ENCODE data around the gene GPT2. TPM values are rescaled to one million over a fixed set of nuclear protein-coding genes. Genes with fewer than 3 reads are reported as not detected.
A peak's percentile ranks its signal among the peaks of the same experiment; 100 is the strongest.

Gene GPT2
- total RNA-seq, 6 experiments from 2014 or later, result 30.8 to 163 (median 92.0) TPM

GRCh38 chr16:46898006-46898405 lies 13.8 kb downstream of the GPT2 start:
- Histone ChIP-seq H3K36me3 (peaks cover 0 to 32% (median 14%) of the 10 kb centered on the region in 4 donors), H3K4me1 (peaks cover 0 to 45% (median 15%) of the 10 kb centered on the region in 4 donors), H3K4me3 (no peak overlapping the region), H3K9me3 (no peaks in the 10 kb centered on the region), H3K27me3 (no peaks in the 10 kb centered on the region), H3K27ac (no peak overlapping the region)
- WGBS (ENCODE audit: insufficient coverage, low coverage, low lambda C conversion rate, missing lambda C conversion rate), result no CpG with 5 or more reads among the region's 13 CpGs
- intact Hi-C loops (cut with DNase I), result no loop called here
- TF ChIP-seq POLR2A (IDR thresholded peaks at IDR 0.05) (no peak), CTCF (IDR thresholded peaks at IDR 0.05) (no peak)
- DNase-seq (no peak), ATAC-seq (no peak)

DNA sequence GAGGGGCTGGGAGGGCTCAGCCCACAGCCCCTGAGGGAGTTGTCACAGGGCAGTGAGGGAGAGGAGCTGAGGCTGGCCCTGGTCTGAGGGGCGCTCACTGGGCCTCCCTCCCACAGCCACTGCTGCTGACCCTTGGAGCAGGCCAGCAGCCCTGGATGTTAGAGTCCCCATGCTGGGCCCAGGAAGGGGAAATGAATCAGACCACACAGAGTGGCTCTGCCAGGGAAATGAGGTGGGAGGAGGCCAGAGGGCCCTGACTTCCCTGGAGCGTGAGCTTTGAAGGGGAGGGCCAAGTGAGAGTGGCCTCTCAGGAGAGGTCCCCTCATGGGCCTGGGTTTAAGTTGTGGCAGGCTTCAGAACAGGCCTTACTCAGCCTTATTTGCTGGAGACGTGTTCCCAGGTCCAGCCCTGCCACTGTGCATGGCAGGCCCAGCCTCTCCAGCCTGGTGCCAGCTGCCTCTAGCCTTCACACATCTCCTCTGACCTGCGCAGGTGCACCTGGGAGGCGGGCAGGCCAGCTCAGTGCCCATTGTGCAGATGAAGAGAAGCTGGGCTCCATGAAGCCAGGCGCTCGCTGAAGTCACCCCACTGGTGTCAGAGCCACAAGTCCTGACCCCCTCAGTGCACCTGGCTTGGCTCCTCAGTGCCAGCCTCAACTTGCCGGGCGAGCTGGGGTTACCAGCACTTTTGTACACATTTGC lies 15.4 kb downstream of the GPT2 start:
- TF ChIP-seq CTCF (IDR thresholded peaks at IDR 0.05) (no peak), POLR2A (IDR thresholded peaks at IDR 0.05) (no peak)

DNA sequence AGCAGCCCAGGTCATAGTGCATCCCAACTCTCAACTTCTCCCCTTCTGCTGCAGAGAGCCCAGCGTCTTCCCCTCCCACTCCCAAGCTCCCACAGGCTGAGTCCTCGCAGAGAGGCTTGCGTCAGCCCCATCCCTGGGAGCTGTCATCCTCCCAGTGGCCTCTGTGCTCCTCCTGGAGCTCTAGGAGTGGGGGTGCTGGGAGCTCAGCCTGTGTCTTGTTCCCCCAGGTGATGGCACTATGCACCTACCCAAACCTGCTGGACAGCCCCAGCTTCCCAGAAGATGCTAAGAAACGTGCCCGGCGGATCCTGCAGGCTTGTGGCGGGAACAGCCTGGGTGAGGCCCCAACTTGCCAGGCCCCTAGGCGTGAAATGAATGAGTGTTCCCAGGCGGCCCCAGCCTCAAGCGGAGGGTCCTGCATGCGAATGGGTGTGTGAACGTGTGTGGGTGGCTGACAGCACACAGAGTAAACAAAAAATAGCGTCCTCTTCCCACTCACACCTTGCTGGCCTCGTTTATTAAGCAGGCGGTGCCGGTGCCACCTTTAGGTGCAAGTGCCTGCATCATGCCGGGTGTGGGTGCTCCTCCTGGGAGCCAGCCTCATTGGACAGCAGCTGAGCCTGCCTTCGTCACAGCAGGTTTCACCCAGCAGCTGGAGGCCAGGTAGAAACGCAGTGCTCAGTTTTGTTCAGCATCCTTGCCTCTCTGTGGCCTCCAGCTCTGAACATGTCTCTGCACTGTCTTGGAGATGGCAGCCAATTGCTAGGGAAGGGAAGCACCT lies 16.5 kb downstream of the GPT2 start:
- intact Hi-C loops (cut with DNase I), result no loop called here

More for the DNA sequence above, 15.4 kb downstream of the GPT2 start:
- intact Hi-C loops (cut with DNase I), result no loop called here
- Histone ChIP-seq H3K9me3 (no peaks in the 10 kb centered on the region), H3K4me1 (peaks cover 0 to 29% (median 7%) of the 10 kb centered on the region in 4 donors), H3K27me3 (no peaks in the 10 kb centered on the region), H3K27ac (no peak overlapping the region), H3K4me3 (no peak overlapping the region), H3K36me3 (peaks cover 0 to 40% (median 18%) of the 10 kb centered on the region in 4 donors)
- ATAC-seq, result no peak
- WGBS (ENCODE audit: insufficient coverage, low coverage, low lambda C conversion rate, missing lambda C conversion rate), result 40% methylated on average over 1 of the region's 9 CpGs
- no peak for DNase-seq

DNA sequence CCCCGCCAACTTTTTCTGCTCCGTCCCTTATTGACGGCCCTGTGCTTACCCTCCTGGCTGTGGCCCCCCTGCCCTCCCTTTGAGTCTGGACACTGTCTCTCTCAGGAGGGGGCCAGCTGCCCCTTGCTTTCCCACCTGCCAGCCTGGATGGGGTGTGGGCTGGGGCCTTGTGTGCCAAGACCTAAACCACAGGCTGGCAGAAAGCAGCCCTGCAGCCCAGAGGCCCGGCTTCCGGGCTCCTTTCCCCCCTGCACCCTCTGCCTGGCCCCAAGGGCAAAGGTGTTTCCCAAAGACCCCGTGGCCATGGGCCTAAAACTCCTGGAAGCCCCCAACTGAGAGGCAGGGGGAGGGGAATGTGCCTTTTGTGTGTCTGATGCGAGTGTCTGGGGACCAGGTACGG lies 17.5 kb downstream of the GPT2 start:
- no peak overlapping the region for H3K27ac ChIP-seq
- H3K27me3 ChIP-seq, result no peaks in the 10 kb centered on the region
- DNase-seq (no peak), ATAC-seq (no peak)
- H3K4me3 ChIP-seq, result no peak overlapping the region
- intact Hi-C loops (cut with DNase I), result no loop called here
- WGBS (ENCODE audit: insufficient coverage, low coverage, low lambda C conversion rate, missing lambda C conversion rate), result no CpG with 5 or more reads among the region's 8 CpGs
- TF ChIP-seq POLR2A (IDR thresholded peaks at IDR 0.05), result no peak
- TF ChIP-seq CTCF (IDR thresholded peaks at IDR 0.05), result no peak
- H3K36me3 ChIP-seq, result peaks cover 0 to 49% (median 22%) of the 10 kb centered on the region in 4 donors
- peaks cover 0 to 10% (median under 1%) of the 10 kb centered on the region in 4 donors for H3K4me1 ChIP-seq
- no peaks in the 10 kb centered on the region for H3K9me3 ChIP-seq

More for the DNA sequence above, 16.5 kb downstream of the GPT2 start:
- no peak for DNase-seq
- 88% methylated on average over 7 of the region's 19 CpGs for whole genome bisulfite sequencing (ENCODE audit: insufficient coverage, low coverage, low lambda C conversion rate, missing lambda C conversion rate)
- Histone ChIP-seq H3K27me3 (no peaks in the 10 kb centered on the region), H3K4me3 (no peak overlapping the region), H3K36me3 (peaks cover 0 to 43% (median 20%) of the 10 kb centered on the region in 4 donors), H3K27ac (no peak overlapping the region), H3K4me1 (peaks cover 0 to 20% (median 6%) of the 10 kb centered on the region in 4 donors), H3K9me3 (no peaks in the 10 kb centered on the region)
- no peak for TF ChIP-seq POLR2A (IDR thresholded peaks at IDR 0.05)
- TF ChIP-seq CTCF (IDR thresholded peaks at IDR 0.05), result no peak
- peak in 1 of 4 donors; percentile 12 for ATAC-seq

All from right lobe of liver (tissue), 6 donors.